Measurements from ENCODE around the gene CACNA2D3.
A peak's percentile ranks its signal among the peaks of the same experiment; 100 is the strongest.
"Not testable (repeated sequence)": the region's sequence is repeated elsewhere in the genome, so short reads cannot be mapped to it uniquely, and the experiment has no call there.

CACNA2D3 gene

GRCh38 chr3:54631516-54632325 lies 509.4 kb downstream of the CACNA2D3 start:
- DNase-seq (ENCODE audit: low read depth in 2 of 2): no peak

- DNase-seq (ENCODE audit: low read depth in 2 of 2): no peak
Measured at GRCh38 chr3:54632326-54632665, 509.9 kb downstream of the CACNA2D3 start.

DNA sequence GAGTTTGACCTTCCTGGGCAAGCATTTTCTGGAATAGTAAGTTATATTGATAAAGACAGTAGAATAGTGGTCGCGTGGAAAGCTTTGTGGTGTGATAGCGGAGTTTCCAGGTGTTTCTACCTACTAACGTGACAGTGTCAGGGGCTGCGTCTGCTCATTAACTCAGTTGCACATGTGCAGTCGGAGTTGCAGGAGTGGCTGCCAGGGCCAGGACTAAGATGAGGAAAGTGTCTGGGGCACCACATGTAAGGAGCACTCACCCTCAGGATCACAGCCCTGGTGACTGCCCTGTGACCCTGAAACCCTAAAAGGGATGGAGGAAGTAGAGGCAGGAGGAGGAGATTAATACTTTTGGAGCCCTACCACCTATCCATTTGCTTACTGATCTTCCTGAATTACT lies 510.5 kb downstream of the CACNA2D3 start:
- no peak for DNase-seq (ENCODE audit: low read depth in 2 of 2)

GRCh38 chr3:54633444-54634121 lies 511.2 kb downstream of the CACNA2D3 start:
- DNase-seq (ENCODE audit: low read depth in 2 of 2): no peak

GRCh38 chr3:54634122-54634469 lies 511.7 kb downstream of the CACNA2D3 start:
- no peak for DNase-seq (ENCODE audit: low read depth in 2 of 2)

DNA sequence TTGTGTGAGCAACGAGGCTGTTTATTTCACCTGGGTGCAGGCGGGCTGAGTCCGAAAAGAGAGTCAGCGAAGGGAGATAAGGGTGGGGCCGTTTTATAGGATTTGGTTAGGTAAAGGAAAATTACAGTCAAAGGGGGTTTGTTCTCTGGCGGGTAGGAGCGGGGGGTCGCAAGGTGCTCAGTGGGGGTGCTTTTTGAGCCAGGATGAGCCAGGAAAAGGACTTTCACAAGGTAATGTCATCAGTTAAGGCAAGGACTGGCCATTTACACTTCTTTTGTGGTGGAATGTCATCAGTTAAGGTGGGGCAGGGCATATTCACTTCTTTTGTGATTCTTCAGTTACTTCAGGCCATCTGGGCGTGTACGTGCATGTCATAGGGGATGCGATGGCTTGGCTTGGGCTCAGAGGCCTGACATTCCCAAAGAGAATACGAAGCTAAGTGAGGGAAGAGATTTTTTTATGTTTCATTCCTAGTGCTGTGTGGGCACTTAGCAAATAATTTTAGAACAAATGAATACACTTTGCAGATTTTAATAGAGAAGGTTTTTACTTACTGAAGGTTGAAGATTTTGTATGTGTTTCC lies 517.5 kb downstream of the CACNA2D3 start:
- not testable (repeated sequence) for DNase-seq (ENCODE audit: low read depth in 2 of 2)

DNA sequence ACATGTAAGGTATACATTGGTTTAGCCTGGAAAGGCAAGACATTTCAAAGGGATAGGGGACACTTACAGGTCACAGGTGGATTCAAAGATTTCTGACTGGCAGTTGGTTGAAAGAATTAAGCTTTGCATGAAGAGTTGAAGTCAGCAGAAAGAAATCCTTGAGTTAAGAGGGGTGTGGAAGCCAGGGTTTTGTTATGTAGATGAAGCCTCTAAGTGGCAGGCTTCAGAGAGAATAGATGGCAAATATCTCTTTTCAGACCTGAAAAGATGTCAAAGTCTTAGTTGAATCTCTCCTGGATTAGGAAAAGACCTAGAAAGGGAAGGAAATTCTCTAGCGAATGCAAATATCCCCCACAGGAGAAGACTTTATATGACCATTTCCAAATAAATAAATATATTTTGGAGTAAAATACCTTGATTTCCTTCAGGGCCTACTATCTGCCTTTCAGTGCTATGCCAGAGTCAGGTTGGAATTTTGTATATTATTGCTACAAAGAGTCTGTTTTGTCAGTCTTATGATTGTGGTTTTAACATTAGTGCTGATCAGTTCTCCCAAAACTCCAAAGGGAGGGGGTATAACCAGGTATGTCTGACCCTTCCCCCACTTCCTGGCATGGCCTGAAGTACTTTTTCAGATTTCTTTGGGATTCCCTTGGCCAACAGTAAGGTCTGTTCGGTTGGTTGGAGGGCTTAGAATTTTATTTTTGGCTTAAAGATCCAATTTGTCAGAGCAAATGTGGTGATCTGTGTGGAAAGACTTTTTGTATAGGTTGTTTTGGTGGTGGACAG lies 519.1 kb downstream of the CACNA2D3 start:
- no peak for DNase-seq (ENCODE audit: low read depth in 2 of 2)

DNA sequence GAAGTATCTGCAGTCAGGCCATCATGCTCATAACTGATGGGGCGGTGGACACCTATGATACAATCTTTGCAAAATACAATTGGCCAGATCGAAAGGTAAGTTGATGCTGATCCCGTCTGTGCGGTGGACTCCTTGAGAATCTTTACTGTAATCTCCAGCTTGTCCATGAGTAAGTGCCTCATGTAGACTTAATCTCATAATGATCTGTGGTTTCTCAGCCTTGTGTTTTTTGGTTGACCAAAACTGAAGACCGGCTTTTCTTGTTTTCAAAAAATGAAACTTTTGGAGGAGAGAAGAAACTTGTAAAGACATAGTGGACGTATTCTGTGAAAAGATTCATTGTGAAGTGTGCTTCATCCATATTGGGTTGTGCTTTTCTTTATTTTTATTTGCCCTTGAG lies 519.8 kb downstream of the CACNA2D3 start:
- DNase-seq (ENCODE audit: low read depth in 2 of 2): no peak

DNA sequence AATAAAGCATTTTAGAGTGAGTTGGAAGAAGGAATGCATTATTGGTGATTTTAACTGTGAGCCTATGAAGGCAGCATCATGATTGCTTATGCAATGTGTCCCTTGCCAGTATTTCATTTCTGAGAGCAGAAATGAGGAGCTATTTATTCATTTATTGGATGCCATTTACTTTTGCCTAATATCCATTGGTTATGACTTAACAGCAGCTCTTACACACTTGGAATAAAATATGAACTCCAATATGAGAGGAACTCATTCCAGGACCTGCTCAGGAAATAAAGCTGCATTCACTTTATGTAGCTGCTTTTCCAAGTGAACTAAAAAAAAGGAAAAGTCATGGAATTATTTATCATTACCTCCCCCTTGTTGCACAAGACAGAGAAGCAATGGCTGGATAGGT lies 525.4 kb downstream of the CACNA2D3 start:
- no peak for DNase-seq (ENCODE audit: low read depth in 2 of 2)

DNA sequence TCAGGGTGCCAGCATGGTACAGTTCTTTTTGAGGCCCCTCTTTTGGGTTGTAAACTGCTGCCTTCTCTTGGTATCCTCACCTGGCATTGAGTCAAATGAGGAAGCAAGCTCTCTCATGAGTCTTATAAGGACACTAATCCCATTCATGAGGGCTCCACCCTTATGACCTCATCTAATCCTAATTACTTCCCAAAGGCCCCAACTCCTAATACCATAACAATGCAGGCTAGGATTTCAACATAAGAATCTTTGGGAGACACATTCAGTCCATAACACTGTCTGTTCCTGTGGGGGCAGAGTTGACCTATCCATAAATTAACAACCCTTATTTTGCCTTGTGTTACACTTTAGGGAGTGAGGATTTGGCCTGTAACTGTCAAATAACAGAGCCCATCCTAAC lies 527.2 kb downstream of the CACNA2D3 start:
- DNase-seq (ENCODE audit: low read depth in 2 of 2): no peak

DNA sequence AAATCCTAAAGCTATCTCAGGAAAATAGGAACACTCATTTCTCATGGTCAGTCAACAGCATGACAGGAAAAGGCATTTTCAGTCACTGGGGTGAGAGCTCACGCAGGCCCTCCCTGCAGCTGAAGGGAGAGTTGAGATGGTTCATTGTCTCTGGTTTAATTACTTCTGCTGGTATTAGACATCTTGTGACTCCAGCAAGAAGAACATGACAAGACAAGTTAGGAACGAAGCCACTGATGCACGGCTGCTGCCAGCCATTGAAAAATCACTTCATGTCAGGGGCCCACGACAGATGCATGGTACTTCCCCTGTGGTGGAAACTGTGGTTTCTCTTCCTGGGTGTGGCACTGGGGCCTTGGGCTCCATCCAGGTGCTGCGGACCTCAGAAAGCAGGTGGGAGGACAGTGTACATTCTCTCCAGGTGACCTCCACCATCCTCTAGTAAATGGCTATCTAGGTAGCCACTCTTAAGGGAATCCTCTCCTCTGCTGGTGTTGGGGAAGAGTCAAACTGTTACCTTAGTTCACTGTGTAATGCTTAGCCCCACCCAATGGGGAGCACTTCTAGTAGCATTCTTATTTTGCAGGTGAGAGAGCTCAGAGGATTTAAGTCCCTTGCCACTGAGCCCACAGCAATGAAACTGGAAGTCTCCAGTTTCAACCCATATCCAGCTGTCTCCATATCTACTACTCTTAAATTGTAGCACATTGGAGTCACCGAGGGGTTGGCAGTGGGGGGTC lies 531.3 kb downstream of the CACNA2D3 start:
- DNase-seq (ENCODE audit: low read depth in 2 of 2): no peak

DNA sequence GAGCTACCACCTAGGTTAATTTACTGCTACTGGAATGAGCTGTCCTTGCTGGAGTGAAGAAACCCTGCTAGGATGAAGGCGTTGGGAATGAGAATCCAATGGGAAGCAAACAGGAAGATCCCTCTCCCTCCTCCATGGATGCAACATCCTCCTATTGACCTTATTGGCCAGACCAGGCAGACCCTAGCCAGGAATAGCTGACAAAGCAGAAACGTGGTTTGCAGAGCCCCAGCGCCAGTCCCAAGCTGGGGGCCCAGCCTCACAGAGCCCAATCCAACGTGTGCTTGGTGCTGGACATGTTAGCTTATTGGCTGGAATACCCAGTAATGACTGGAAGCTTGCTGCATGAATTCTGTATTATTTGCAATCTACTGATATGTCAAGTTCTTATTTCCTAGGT lies 532.4 kb downstream of the CACNA2D3 start:
- no peak for DNase-seq (ENCODE audit: low read depth in 2 of 2)

DNA sequence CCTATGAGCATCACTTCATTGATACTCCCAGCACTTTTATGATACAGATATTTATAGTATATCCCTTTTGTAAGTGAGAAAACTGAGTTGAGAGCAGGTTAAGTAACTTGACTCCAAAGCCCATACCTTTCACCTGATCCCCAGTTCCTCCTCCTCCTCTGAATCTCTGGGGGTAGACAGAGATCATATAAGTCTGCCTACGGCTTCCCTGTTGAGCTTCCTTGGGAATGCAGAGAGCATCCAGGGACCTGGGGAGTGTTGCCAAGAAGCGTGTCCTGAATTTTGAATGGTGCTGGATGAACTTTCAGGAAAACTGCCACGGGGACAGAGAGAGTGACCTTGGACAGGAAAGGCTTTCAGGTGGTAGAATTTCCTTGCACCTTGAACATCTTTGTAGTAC lies 537.0 kb downstream of the CACNA2D3 start:
- no peak for DNase-seq (ENCODE audit: low read depth in 2 of 2)

DNA sequence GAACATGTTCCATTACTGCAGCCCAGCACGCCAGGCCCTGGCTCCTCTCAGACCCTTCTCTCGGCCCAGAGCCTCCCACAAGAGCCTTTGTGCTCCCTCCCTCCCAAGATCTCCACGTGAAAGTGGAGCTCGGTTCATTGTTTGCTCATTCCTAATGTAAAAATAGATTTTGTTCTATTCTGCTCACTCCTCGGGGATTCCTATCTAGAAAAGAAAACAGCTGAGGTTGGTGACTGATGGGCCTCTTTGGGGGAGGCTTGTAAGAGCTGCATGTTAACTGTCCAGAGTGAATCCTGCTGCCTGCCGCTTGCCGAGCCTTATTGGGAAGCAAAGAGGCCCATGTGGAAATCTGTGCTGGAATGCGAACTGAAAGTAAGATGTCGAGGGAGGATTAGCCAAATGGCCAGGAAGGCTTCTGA lies 538.4 kb downstream of the CACNA2D3 start:
- DNase-seq (ENCODE audit: low read depth in 2 of 2): peak; percentile 2 to 9

- no peak for DNase-seq (ENCODE audit: low read depth in 2 of 2)
Measured at GRCh38 chr3:54661151-54661550, 538.8 kb downstream of the CACNA2D3 start.

DNA sequence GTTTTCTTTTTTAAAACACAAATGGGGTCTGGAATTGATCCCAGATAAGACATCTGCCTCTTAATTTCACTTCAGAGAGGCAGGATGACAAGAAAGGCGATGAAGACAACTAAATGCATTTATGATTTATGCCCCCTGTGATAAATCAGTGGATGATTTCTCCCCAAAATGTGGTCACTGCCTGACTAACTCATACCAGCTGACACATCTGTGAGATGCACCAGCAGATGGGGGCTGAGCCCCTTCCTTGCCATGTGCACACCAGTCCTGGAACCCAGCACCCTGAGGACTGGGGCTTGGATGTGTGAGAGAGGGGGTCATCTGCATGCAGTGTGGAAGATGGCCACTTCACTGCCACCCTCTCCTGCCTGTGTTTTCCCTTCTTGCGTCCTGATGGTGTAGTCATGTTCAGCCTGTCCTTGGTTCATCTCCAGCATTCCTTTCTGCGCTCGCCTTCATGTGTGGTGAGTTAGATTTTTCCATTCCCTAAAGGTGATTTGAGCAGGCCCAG lies 541.2 kb downstream of the CACNA2D3 start:
- DNase-seq (ENCODE audit: low read depth in 2 of 2): peak; percentile 10 to 15

- no peak for DNase-seq (ENCODE audit: low read depth in 2 of 2)
Measured at GRCh38 chr3:54665016-54665600, 542.8 kb downstream of the CACNA2D3 start.

- no peak for DNase-seq (ENCODE audit: low read depth in 2 of 2)
Measured at GRCh38 chr3:54668236-54668635, 545.9 kb downstream of the CACNA2D3 start.

GRCh38 chr3:54670201-54671000 lies 548.0 kb downstream of the CACNA2D3 start:
- no peak for DNase-seq (ENCODE audit: low read depth in 2 of 2)

DNA sequence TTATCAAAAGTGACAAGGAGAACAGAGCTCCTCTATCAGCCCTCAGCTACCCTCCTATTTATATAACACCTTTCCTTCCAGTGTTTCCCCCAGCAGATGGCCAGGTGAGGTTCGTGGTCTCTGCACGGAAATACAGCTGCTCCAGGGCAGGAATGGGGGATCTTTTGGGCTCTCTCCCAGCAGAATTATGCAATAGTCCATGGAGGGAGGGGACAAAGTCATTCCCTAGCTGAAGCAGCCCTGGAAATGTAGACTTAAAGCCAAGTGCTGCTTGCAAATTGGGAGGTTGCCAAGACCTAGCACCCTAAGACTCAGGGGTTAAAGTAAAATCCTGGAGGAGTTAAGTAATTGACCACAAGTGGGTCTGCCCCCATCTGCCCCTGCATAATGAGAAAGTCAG lies 549.2 kb downstream of the CACNA2D3 start:
- DNase-seq (ENCODE audit: low read depth in 2 of 2): no peak

All from fibroblast of skin of left quadriceps (primary cell).